HCT116 (cell line): ENCODE data around the gene PCP4. TPM values are rescaled to one million over a fixed set of nuclear protein-coding genes. Genes with fewer than 3 reads are reported as not detected.

Experiments used
- ATAC-seq: fragments of 200-7000 bp; cut with Tn5 transposase; 2 replicates; pipeline ENCODE4 v1.9.1; 2020; ENCODE audit warnings: mild to moderate bottlenecking, moderate library complexity
- BruUV-seq: library from RNA; stranded (reverse); fragments of 400-500 nt; replicated peaks from 2 replicates; lab custom pipeline; 2021; lab: Mats Ljungman, UMichigan
- CTCF ChIA-PET: fragments of 300-600 bp; sonication (Branson Sonifier 250); formaldehyde crosslinking; loops from one replicate; lab custom pipeline; 2021; ENCODE audit warnings: antibody characterized with exemption; lab: Charles Lee
- POLR2A ChIA-PET: fragments of 300-600, 350-600 bp; sonication (Branson Sonifier 250); formaldehyde crosslinking; loops from one replicate; lab custom pipeline; 2021; ENCODE audit warnings: antibody characterized with exemption; lab: Charles Lee
- RAD21 ChIA-PET, 2 experiments: fragments of 300-600 bp; sonication (Branson Sonifier 250); formaldehyde crosslinking; loops; one replicate each; lab custom pipeline; 2023; ENCODE audit warnings: low total read pairs in 2 of 2; ENCODE audit not compliant: uncharacterized antibody in 2 of 2, unreplicated experiment in 2 of 2, low non-redundant PET in 1 of 2; lab: Charles Lee
- DNase-seq: peaks from one replicate; pipeline ENCODE4 v3.0.0-alpha.2; 2010; ENCODE audit warnings: low read depth, low spot score
- H2AFZ ChIP-seq: fragments of 200-600 bp; shearing (Covaris generic), sonication (generic); 2 replicates; pipeline ENCODE4 v1.6.1; 2017; ENCODE audit warnings: low read depth, mixed run types, mixed read lengths, antibody characterized with exemption, low read length; ENCODE audit not compliant: poor library complexity, severe bottlenecking
- H3K27ac ChIP-seq: 2 replicates; pipeline ENCODE4 v1.5.1; 2012; ENCODE audit warnings: low read depth, low read length
- H3K27me3 ChIP-seq: fragments of 200-600 bp; sonication (generic); 2 replicates; pipeline ENCODE4 v1.6.1; 2016; ENCODE audit warnings: mixed run types, low read length, mixed read lengths; ENCODE audit not compliant: insufficient read depth
- H3K36me3 ChIP-seq, 2 experiments: fragments of 200-500 bp in 1 of 2; fragments of 200-600 bp in 1 of 2; sonication (Bioruptor generic) in 1 of 2; sonication (generic) in 1 of 2; 2 replicates each; pipeline versions ENCODE4 v1.5.1 to v1.6.1; 2014 to 2016; ENCODE audit warnings: low read length in 2 of 2, inconsistent platforms in 1 of 2, mixed read lengths in 1 of 2, mixed run types in 1 of 2; ENCODE audit not compliant: insufficient read depth in 2 of 2, control insufficient read depth in 1 of 2
- H3K4me1 ChIP-seq, 2 experiments: fragments of 200-600 bp in 1 of 2; sonication (generic) in 1 of 2; 2 replicates each; pipeline versions ENCODE4 v1.5.1 to v1.6.1; 2012 to 2017; ENCODE audit warnings: low read length in 2 of 2, inconsistent platforms in 1 of 2, mild to moderate bottlenecking in 1 of 2, mixed read lengths in 1 of 2, mixed run types in 1 of 2, moderate library complexity in 1 of 2; ENCODE audit not compliant: insufficient read depth in 2 of 2, control insufficient read depth in 1 of 2
- H3K4me2 ChIP-seq: fragments of 200-600 bp; sonication (generic); 2 replicates; pipeline ENCODE4 v1.6.1; 2017; ENCODE audit warnings: mixed run types, low read length, mixed read lengths
- H3K4me3 ChIP-seq, 2 experiments: fragments of 200-600 bp in 1 of 2; sonication (generic) in 1 of 2; replicated peaks in 1 of 2; 2 replicates each; pipeline ENCODE4 v1.5.1; 2011 to 2016; ENCODE audit warnings: low read length in 2 of 2, control low read depth in 1 of 2, low read depth in 1 of 2, mild to moderate bottlenecking in 1 of 2, mixed read lengths in 1 of 2, mixed run types in 1 of 2
- H3K79me2 ChIP-seq: fragments of 200-600 bp; sonication (generic); 2 replicates; pipeline ENCODE4 v1.6.1; 2017; ENCODE audit warnings: mild to moderate bottlenecking, mixed run types, low read length, moderate library complexity, mixed read lengths; ENCODE audit not compliant: insufficient read depth
- H3K9ac ChIP-seq: fragments of 200-600 bp; sonication (generic); 2 replicates; pipeline ENCODE4 v1.6.1; 2016; ENCODE audit warnings: low read length, mixed read lengths
- H3K9me2 ChIP-seq: fragments of 200-600 bp; sonication (generic), shearing (Covaris generic); 2 replicates; pipeline ENCODE4 v1.6.1; 2017; ENCODE audit warnings: mixed run types, mild to moderate bottlenecking, moderate library complexity; ENCODE audit not compliant: insufficient read depth
- H3K9me3 ChIP-seq, 2 experiments: fragments of 200-500 bp in 1 of 2; fragments of 200-600 bp in 1 of 2; sonication (Bioruptor generic) in 1 of 2; sonication (generic) in 1 of 2; 2 replicates each; pipeline ENCODE4 v1.6.1; 2014 to 2017; ENCODE audit warnings: low read length in 2 of 2, mixed read lengths in 2 of 2, inconsistent platforms in 1 of 2, low read depth in 1 of 2, mild to moderate bottlenecking in 1 of 2, mixed run types in 1 of 2, moderate library complexity in 1 of 2; ENCODE audit not compliant: control insufficient read depth in 1 of 2, insufficient read depth in 1 of 2
- H4K20me1 ChIP-seq: fragments of 200-600 bp; sonication (generic), shearing (Covaris generic); 2 replicates; pipeline ENCODE4 v1.6.1; 2017; ENCODE audit warnings: mixed run types, mild to moderate bottlenecking, moderate library complexity; ENCODE audit not compliant: insufficient read depth
- ATF3 ChIP-seq: IDR thresholded peaks from 2 replicates; pipeline ENCODE4 v1.6.1; 2012
- CEBPB ChIP-seq: IDR thresholded peaks from 2 replicates; pipeline ENCODE4 v1.6.1; 2012; ENCODE audit warnings: low read depth
- CTCF ChIP-seq, 3 experiments: fragments of 200-600 bp in 1 of 3; sonication (generic) in 1 of 3; IDR thresholded peaks in 2 of 3; conservative IDR thresholded peaks in 1 of 3; 2 replicates each; pipeline ENCODE4 v1.5.1; 2012 to 2017; ENCODE audit warnings: low read depth in 2 of 3, low read length in 2 of 3, antibody characterized with exemption in 1 of 3, borderline replicate concordance in 1 of 3, control low read depth in 1 of 3, mild to moderate bottlenecking in 1 of 3, mixed read lengths in 1 of 3, mixed run types in 1 of 3, moderate library complexity in 1 of 3; ENCODE audit not compliant: insufficient read depth in 1 of 3
- ELF1 ChIP-seq: IDR thresholded peaks from 2 replicates; pipeline ENCODE4 v1.6.1; 2012; ENCODE audit warnings: low read depth, borderline replicate concordance
- EZH2 ChIP-seq: fragments of 200-600 bp; sonication (generic); IDR thresholded peaks from 2 replicates; pipeline ENCODE4 v1.6.1; 2017; ENCODE audit warnings: antibody characterized with exemption, mixed run types
- EZH2phosphoT487 ChIP-seq: fragments of 200-600 bp; IDR thresholded peaks from 2 replicates; pipeline ENCODE4 v1.6.1; 2018; ENCODE audit warnings: antibody characterized with exemption, borderline replicate concordance
- FOSL1 ChIP-seq: IDR thresholded peaks from 2 replicates; pipeline ENCODE4 v1.6.1; 2012; ENCODE audit warnings: low read depth
- MAX ChIP-seq: IDR thresholded peaks from 2 replicates; pipeline ENCODE4 v1.6.1; 2012
- POLR2AphosphoS5 ChIP-seq: IDR thresholded peaks from 2 replicates; pipeline ENCODE4 v1.6.1; 2011; ENCODE audit warnings: mild to moderate bottlenecking, low read depth, low read length, moderate library complexity
- RAD21 ChIP-seq: IDR thresholded peaks from 2 replicates; pipeline ENCODE4 v1.6.1; 2012; ENCODE audit warnings: low read depth, mild to moderate bottlenecking
- SIN3A ChIP-seq: IDR thresholded peaks from 2 replicates; pipeline ENCODE4 v1.6.1; 2012; ENCODE audit warnings: low read depth
- SRF ChIP-seq: IDR thresholded peaks from 2 replicates; pipeline ENCODE4 v1.6.1; 2012; ENCODE audit warnings: low read depth
- TCF7L2 ChIP-seq: IDR thresholded peaks from 2 replicates; pipeline ENCODE4 v1.7.0; 2011; ENCODE audit warnings: borderline replicate concordance, inconsistent platforms; ENCODE audit not compliant: insufficient read depth, insufficient read length; ENCODE audit errors: extremely low read depth
- YY1 ChIP-seq: IDR thresholded peaks from 2 replicates; pipeline ENCODE4 v1.6.1; 2011; ENCODE audit warnings: low read length, low read depth, moderate library complexity, mild to moderate bottlenecking; ENCODE audit not compliant: insufficient replicate concordance; ENCODE audit errors: extremely low read depth
- ZBTB33 ChIP-seq: IDR thresholded peaks from 2 replicates; pipeline ENCODE4 v1.6.1; 2011; ENCODE audit warnings: mild to moderate bottlenecking, low read length, moderate library complexity; ENCODE audit not compliant: insufficient replicate concordance; ENCODE audit errors: extremely low read depth
- ZFX ChIP-seq: fragments of 450-650 bp; IDR thresholded peaks from 2 replicates; pipeline ENCODE4 v1.6.1; 2017
- ZNF274 ChIP-seq: fragments of 200-500 bp; sonication (Bioruptor generic); IDR thresholded peaks from 2 replicates; pipeline ENCODE4 v1.6.1; 2014; ENCODE audit warnings: mild to moderate bottlenecking, low read depth, low read length, inconsistent platforms
- intact Hi-C: fragments of 100-400 bp; cut with micrococcal nuclease; formaldehyde crosslinking; loops from 2 replicates; pipeline ENCODE4 v1.10.0; 2022
- total RNA-seq: library from RNA; stranded (reverse); gene quantifications from one replicate; pipeline ENCODE4 v1.2.1, GENCODE V29; 2021; ENCODE audit not compliant: unreplicated experiment
- TF ChIP-seq, protein P1 (sequence below): IDR thresholded peaks from 2 replicates; pipeline ENCODE4 v1.6.1; 2012; ENCODE audit warnings: low read depth

Gene PCP4
- total RNA-seq, 1 experiment from 2014 or later = not detected

- no peaks in the 10 kb centered on the region for H3K79me2 ChIP-seq
- POLR2A ChIA-PET = no interaction called here
- no peaks in the 10 kb centered on the region for H3K9me3 ChIP-seq
- H4K20me1 ChIP-seq = no peaks in the 10 kb centered on the region
- DNase-seq (no peak), ATAC-seq (no peak)
- RAD21 ChIA-PET = no interaction called here
- CTCF ChIA-PET = no interaction called here
- TF ChIP-seq POLR2AphosphoS5 (no peak), TCF7L2 (no peak), ZBTB33 (no peak), ELF1 (no peak), ZFX (no peak), YY1 (no peak), EZH2 (no peak), SRF (no peak), CEBPB (no peak), SIN3A (no peak), EZH2phosphoT487 (no peak), ZNF274 (no peak), RAD21 (no peak), CTCF (IDR thresholded peaks at IDR 0.05 in 2 of 3, conservative IDR thresholded peaks at IDR 0.05 in 1 of 3; ENCODE audit: borderline replicate concordance in 1 of 3, insufficient read depth in 1 of 3, low read depth in 2 of 3, low read length in 2 of 3) (no peak), MAX (no peak), FOSL1 (no peak), ATF3 (no peak)
- TF ChIP-seq, protein P1, sequence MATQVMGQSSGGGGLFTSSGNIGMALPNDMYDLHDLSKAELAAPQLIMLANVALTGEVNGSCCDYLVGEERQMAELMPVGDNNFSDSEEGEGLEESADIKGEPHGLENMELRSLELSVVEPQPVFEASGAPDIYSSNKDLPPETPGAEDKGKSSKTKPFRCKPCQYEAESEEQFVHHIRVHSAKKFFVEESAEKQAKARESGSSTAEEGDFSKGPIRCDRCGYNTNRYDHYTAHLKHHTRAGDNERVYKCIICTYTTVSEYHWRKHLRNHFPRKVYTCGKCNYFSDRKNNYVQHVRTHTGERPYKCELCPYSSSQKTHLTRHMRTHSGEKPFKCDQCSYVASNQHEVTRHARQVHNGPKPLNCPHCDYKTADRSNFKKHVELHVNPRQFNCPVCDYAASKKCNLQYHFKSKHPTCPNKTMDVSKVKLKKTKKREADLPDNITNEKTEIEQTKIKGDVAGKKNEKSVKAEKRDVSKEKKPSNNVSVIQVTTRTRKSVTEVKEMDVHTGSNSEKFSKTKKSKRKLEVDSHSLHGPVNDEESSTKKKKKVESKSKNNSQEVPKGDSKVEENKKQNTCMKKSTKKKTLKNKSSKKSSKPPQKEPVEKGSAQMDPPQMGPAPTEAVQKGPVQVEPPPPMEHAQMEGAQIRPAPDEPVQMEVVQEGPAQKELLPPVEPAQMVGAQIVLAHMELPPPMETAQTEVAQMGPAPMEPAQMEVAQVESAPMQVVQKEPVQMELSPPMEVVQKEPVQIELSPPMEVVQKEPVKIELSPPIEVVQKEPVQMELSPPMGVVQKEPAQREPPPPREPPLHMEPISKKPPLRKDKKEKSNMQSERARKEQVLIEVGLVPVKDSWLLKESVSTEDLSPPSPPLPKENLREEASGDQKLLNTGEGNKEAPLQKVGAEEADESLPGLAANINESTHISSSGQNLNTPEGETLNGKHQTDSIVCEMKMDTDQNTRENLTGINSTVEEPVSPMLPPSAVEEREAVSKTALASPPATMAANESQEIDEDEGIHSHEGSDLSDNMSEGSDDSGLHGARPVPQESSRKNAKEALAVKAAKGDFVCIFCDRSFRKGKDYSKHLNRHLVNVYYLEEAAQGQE = no peak
- TF ChIP-seq, all 23 proteins: peak for 0
- Histone ChIP-seq H3K27ac (no peak overlapping the region), H3K36me3 (no peaks in the 10 kb centered on the region), H3K4me1 (no peaks in the 10 kb centered on the region), H3K9me2 (no peaks in the 10 kb centered on the region), H2AFZ (no peak overlapping the region), H3K4me2 (no peak overlapping the region), H3K4me3 (no peak overlapping the region), H3K9ac (no peak overlapping the region), H3K27me3 (0 out of 2 replicates have a peak, but pooled peaks cover 4% of the 10 kb centered on the region)
- no TSS peak for BruUV-seq
- intact Hi-C loops = no loop called here
Observed at GRCh38 chr21:39869141-39869818, 2.0 kb downstream of the PCP4 start.
